Measurements from ENCODE around the gene TREM2. TPM values are rescaled to one million over a fixed set of nuclear protein-coding genes. Genes with fewer than 3 reads are reported as not detected.

TREM2 gene
- total RNA-seq, 1 experiment from 2014 or later = not detected

GRCh38 chr6:41156001-41156400, 6.9 kb downstream of the TREM2 start:
- no peaks in the 10 kb centered on the region for H4K20me1 ChIP-seq (ENCODE audit: insufficient read depth, low read depth, low read length)
- no peaks in the 10 kb centered on the region for H3K27me3 ChIP-seq (ENCODE audit: low read length)
- no peak overlapping the region for H2AFZ ChIP-seq (ENCODE audit: low read length)
- H3K4me2 ChIP-seq (ENCODE audit: low read depth, low read length, poor library complexity, severe bottlenecking) = no peak overlapping the region
- H3K4me3 ChIP-seq (ENCODE audit: low read length) = no peak overlapping the region
- no peak overlapping the region for H3K9ac ChIP-seq (ENCODE audit: low read length)
- no peaks in the 10 kb centered on the region for H3K36me3 ChIP-seq (ENCODE audit: insufficient read depth, low read length)
- no peak overlapping the region for H3K27ac ChIP-seq (ENCODE audit: low read length)
- H3K9me3 ChIP-seq (ENCODE audit: low read length) = no peaks in the 10 kb centered on the region
- no peaks in the 10 kb centered on the region for H3K4me1 ChIP-seq (ENCODE audit: low read length)
- H3K9me2 ChIP-seq (replicated peaks; ENCODE audit: insufficient read depth, low read length) = no peaks in the 10 kb centered on the region
- H3K79me2 ChIP-seq (ENCODE audit: low read length) = no peaks in the 10 kb centered on the region
- DNase-seq = no peak

GRCh38 chr6:41155132-41155805, 7.6 kb downstream of the TREM2 start:
- Histone ChIP-seq H3K36me3 (ENCODE audit: insufficient read depth, low read length) (no peaks in the 10 kb centered on the region), H3K4me3 (ENCODE audit: low read length) (no peak overlapping the region), H3K27me3 (ENCODE audit: low read length) (no peaks in the 10 kb centered on the region), H3K4me2 (ENCODE audit: low read depth, low read length, poor library complexity, severe bottlenecking) (no peak overlapping the region), H4K20me1 (ENCODE audit: insufficient read depth, low read depth, low read length) (no peaks in the 10 kb centered on the region), H3K9ac (ENCODE audit: low read length) (no peak overlapping the region), H2AFZ (ENCODE audit: low read length) (no peak overlapping the region), H3K4me1 (ENCODE audit: low read length) (no peaks in the 10 kb centered on the region), H3K9me2 (replicated peaks; ENCODE audit: insufficient read depth, low read length) (no peaks in the 10 kb centered on the region), H3K79me2 (ENCODE audit: low read length) (no peaks in the 10 kb centered on the region), H3K27ac (ENCODE audit: low read length) (no peak overlapping the region), H3K9me3 (ENCODE audit: low read length) (no peaks in the 10 kb centered on the region)
- DNase-seq = no peak

GRCh38 chr6:41153992-41154625, 8.8 kb downstream of the TREM2 start, which contains the start of gene TREML1:
TREML1 (minus strand) TSS chr6:41154347; CDS start chr6:41154288, 59 bp downstream.
- H2AFZ ChIP-seq (ENCODE audit: low read length) = no peak within 1 kb of the TSS
- H3K79me2 ChIP-seq (ENCODE audit: low read length) = no peaks in the 10 kb centered on the region
- H3K4me1 ChIP-seq (ENCODE audit: low read length) = no peaks in the 10 kb centered on the region
- no peak within 1 kb of the TSS for H3K4me2 ChIP-seq (ENCODE audit: low read depth, low read length, poor library complexity, severe bottlenecking)
- no peaks in the 10 kb centered on the region for H4K20me1 ChIP-seq (ENCODE audit: insufficient read depth, low read depth, low read length)
- H3K9ac ChIP-seq (ENCODE audit: low read length) = no peak within 1 kb of the TSS
- H3K27me3 ChIP-seq (ENCODE audit: low read length) = no peaks in the 10 kb centered on the region
- no peaks in the 10 kb centered on the region for H3K9me2 ChIP-seq (replicated peaks; ENCODE audit: insufficient read depth, low read length)
- no peak within 1 kb of the TSS for H3K4me3 ChIP-seq (ENCODE audit: low read length)
- no peaks in the 10 kb centered on the region for H3K9me3 ChIP-seq (ENCODE audit: low read length)
- H3K27ac ChIP-seq (ENCODE audit: low read length) = no peak within 1 kb of the TSS
- no peaks in the 10 kb centered on the region for H3K36me3 ChIP-seq (ENCODE audit: insufficient read depth, low read length)
- DNase-seq = no peak

- Histone ChIP-seq H3K27me3 (ENCODE audit: low read length) (no peaks in the 10 kb centered on the region), H3K9me2 (replicated peaks; ENCODE audit: insufficient read depth, low read length) (no peaks in the 10 kb centered on the region), H2AFZ (ENCODE audit: low read length) (no peak overlapping the region), H3K27ac (ENCODE audit: low read length) (no peak overlapping the region), H3K4me1 (ENCODE audit: low read length) (no peaks in the 10 kb centered on the region), H3K79me2 (ENCODE audit: low read length) (no peaks in the 10 kb centered on the region), H3K4me2 (ENCODE audit: low read depth, low read length, poor library complexity, severe bottlenecking) (no peak overlapping the region), H3K4me3 (ENCODE audit: low read length) (no peak overlapping the region), H3K36me3 (ENCODE audit: insufficient read depth, low read length) (no peaks in the 10 kb centered on the region), H4K20me1 (ENCODE audit: insufficient read depth, low read depth, low read length) (no peaks in the 10 kb centered on the region), H3K9me3 (ENCODE audit: low read length) (no peaks in the 10 kb centered on the region), H3K9ac (ENCODE audit: low read length) (no peak overlapping the region)
- no peak for DNase-seq
These were observed 9.5 kb downstream of the TREM2 start for GRCh38 chr6:41153451-41153850.

- no peak for DNase-seq
- Histone ChIP-seq H3K9me3 (ENCODE audit: low read length) (no peaks in the 10 kb centered on the region), H3K27me3 (ENCODE audit: low read length) (no peaks in the 10 kb centered on the region), H3K4me1 (ENCODE audit: low read length) (no peaks in the 10 kb centered on the region), H3K9ac (ENCODE audit: low read length) (no peak overlapping the region), H3K4me3 (ENCODE audit: low read length) (no peak overlapping the region), H3K27ac (ENCODE audit: low read length) (no peak overlapping the region), H2AFZ (ENCODE audit: low read length) (no peak overlapping the region), H4K20me1 (ENCODE audit: insufficient read depth, low read depth, low read length) (no peaks in the 10 kb centered on the region), H3K79me2 (ENCODE audit: low read length) (no peaks in the 10 kb centered on the region), H3K36me3 (ENCODE audit: insufficient read depth, low read length) (no peaks in the 10 kb centered on the region), H3K9me2 (replicated peaks; ENCODE audit: insufficient read depth, low read length) (no peaks in the 10 kb centered on the region; the same call in 1 of the 2 replicates), H3K4me2 (ENCODE audit: low read depth, low read length, poor library complexity, severe bottlenecking) (no peak overlapping the region)
These were observed 12.2 kb downstream of the TREM2 start for GRCh38 chr6:41150671-41151070.

DNA sequence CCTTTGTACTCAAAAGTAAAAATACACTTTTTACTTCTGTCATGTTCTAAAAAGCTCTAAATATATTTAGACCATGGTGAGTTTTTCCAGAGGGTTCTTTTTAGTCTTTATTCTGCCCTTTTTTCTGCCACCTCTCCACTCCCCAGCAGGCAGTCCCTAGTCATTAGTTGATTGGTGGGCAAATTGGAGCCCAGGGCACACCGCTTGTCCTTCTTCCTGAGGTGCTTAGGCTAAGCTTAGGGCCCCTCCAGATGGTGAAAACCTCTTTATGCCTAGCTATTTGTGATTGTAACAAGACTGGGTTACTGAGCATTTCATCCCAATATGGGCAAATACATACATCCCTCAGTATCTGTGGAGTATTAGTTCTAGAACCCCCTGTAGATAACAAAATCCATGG, 15.0 kb downstream of the TREM2 start:
- Histone ChIP-seq H3K79me2 (ENCODE audit: low read length) (no peaks in the 10 kb centered on the region), H3K36me3 (ENCODE audit: insufficient read depth, low read length) (no peaks in the 10 kb centered on the region), H3K9ac (ENCODE audit: low read length) (no peak overlapping the region), H2AFZ (ENCODE audit: low read length) (no peak overlapping the region), H3K9me2 (replicated peaks; ENCODE audit: insufficient read depth, low read length) (no peaks in the 10 kb centered on the region; the same call in 1 of the 2 replicates), H3K27me3 (ENCODE audit: low read length) (no peaks in the 10 kb centered on the region), H3K4me2 (ENCODE audit: low read depth, low read length, poor library complexity, severe bottlenecking) (no peak overlapping the region), H3K9me3 (ENCODE audit: low read length) (no peaks in the 10 kb centered on the region), H3K4me3 (ENCODE audit: low read length) (no peak overlapping the region), H3K27ac (ENCODE audit: low read length) (no peak overlapping the region), H3K4me1 (ENCODE audit: low read length) (no peaks in the 10 kb centered on the region), H4K20me1 (ENCODE audit: insufficient read depth, low read depth, low read length) (no peaks in the 10 kb centered on the region)
- DNase-seq = no peak

DNA sequence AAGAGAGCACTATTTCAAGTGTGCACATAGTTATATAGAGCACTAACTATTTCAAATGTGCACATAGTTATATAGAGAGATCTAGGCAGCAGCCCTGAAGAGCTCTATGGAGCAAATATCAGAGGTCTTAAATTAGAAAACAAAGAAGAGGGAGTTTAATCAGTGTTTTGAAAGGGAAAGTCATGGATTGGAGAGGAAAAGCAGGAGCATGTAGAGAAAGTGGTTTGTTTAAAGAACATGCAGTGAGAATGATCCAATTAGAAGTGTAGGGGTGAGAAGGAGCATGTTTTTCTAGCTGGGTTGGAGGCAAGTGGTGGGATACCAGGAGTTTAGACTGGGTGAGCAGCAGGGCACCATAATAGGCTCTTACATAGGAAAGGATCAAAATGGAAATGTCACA, 26.0 kb downstream of the TREM2 start:
- Histone ChIP-seq H3K4me1 (ENCODE audit: low read length) (no peaks in the 10 kb centered on the region), H3K9ac (ENCODE audit: low read length) (no peak overlapping the region), H3K27ac (ENCODE audit: low read length) (no peak overlapping the region), H3K27me3 (ENCODE audit: low read length) (no peaks in the 10 kb centered on the region), H3K4me2 (ENCODE audit: low read depth, low read length, poor library complexity, severe bottlenecking) (no peak overlapping the region), H2AFZ (ENCODE audit: low read length) (no peak overlapping the region), H3K9me2 (replicated peaks; ENCODE audit: insufficient read depth, low read length) (no peaks in the 10 kb centered on the region), H3K9me3 (ENCODE audit: low read length) (no peaks in the 10 kb centered on the region), H3K36me3 (ENCODE audit: insufficient read depth, low read length) (no peaks in the 10 kb centered on the region), H3K4me3 (ENCODE audit: low read length) (no peak overlapping the region), H4K20me1 (ENCODE audit: insufficient read depth, low read depth, low read length) (no peaks in the 10 kb centered on the region), H3K79me2 (ENCODE audit: low read length) (no peaks in the 10 kb centered on the region)
- no peak for DNase-seq

DNA sequence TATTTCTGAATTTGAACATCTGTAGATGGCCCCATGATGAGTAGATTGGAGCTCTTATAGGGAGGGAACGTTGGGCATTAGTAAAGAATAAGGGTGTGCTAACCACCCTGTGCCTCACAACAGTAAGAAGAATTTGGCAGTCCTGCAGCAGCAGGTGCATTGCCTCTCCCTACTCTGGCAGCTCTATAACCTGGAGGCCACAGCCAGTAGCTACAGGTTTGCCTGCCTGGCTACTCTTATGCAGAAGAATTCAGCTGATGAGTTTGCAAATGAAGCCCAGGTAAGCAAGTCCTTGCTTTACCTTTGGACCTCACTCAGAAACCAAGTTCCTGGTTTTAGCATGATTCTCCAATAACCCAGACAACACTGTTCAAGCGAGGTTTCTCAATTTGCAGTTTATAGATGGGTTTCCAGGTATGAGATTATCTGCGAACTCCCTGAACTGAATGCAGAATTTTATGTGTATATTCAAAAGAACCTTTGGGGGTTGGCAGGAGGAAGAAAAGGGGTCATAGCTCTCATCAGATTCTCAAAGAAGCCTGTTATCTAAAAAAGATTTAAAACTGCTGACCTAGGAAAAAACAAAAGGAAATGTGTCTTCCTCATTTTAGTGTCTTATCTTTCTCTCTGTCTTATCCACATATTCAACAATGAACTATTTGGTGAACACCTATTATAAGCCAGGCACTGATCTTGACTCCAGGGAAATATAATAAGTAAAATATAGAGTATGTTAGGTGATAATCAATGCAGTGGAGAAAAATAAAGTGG, 27.7 kb downstream of the TREM2 start:
- no peak for DNase-seq
- no peaks in the 10 kb centered on the region for H3K79me2 ChIP-seq (ENCODE audit: low read length)
- H3K4me3 ChIP-seq (ENCODE audit: low read length) = no peak overlapping the region
- H3K4me2 ChIP-seq (ENCODE audit: low read depth, low read length, poor library complexity, severe bottlenecking) = no peak overlapping the region
- H4K20me1 ChIP-seq (ENCODE audit: insufficient read depth, low read depth, low read length) = no peaks in the 10 kb centered on the region
- no peaks in the 10 kb centered on the region for H3K36me3 ChIP-seq (ENCODE audit: insufficient read depth, low read length)
- no peak overlapping the region for H3K9ac ChIP-seq (ENCODE audit: low read length)
- H3K4me1 ChIP-seq (ENCODE audit: low read length) = no peaks in the 10 kb centered on the region
- H2AFZ ChIP-seq (ENCODE audit: low read length) = no peak overlapping the region
- no peaks in the 10 kb centered on the region for H3K27me3 ChIP-seq (ENCODE audit: low read length)
- H3K9me3 ChIP-seq (ENCODE audit: low read length) = no peaks in the 10 kb centered on the region
- H3K27ac ChIP-seq (ENCODE audit: low read length) = no peak overlapping the region
- no peaks in the 10 kb centered on the region for H3K9me2 ChIP-seq (replicated peaks; ENCODE audit: insufficient read depth, low read length)
